ENCODE data around the gene TPPP.

Gene TPPP

DNA sequence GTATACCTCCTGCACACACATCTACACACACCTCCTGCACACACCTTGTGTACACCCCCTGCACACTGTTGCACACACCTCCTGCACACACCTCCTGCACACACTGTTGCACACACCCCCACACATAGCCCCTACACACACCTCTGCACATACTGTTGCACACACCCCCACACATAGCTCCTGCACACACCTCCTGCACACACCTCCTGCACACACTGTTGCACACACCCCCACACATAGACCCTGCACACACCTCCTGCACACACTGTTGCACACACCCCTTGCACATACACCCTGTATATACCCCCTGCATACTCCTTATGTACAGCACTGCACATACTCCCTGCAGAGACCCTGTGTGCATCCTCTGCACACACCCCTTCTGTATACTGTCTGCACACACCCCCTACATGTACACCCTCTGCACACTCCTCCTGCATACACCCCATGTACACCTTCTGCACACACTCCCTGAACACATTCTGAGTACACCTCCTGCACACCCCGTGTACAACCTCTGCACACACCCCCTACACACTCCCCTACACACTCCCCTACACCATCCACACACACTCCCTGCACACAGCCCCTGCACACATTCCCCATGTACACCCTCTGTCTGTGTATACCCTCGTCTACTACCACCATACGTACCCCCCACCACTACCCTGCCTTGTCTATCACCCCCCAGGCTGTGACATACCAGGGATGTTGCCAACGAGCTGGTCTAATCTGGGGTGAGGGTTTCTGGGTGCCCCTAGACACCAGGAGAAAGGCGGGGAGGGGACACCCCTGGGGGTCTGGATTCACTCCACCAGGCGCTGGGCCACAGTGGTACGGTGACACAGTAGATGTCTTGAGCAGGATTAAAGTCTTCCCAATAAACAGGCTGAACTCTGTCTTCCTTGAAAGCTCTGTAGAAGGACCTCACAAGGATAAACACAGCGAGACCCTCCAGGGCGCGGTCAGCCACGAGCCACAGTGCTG is 82.1 kb downstream of the TPPP start:
- TF ChIP-seq, protein P1, sequence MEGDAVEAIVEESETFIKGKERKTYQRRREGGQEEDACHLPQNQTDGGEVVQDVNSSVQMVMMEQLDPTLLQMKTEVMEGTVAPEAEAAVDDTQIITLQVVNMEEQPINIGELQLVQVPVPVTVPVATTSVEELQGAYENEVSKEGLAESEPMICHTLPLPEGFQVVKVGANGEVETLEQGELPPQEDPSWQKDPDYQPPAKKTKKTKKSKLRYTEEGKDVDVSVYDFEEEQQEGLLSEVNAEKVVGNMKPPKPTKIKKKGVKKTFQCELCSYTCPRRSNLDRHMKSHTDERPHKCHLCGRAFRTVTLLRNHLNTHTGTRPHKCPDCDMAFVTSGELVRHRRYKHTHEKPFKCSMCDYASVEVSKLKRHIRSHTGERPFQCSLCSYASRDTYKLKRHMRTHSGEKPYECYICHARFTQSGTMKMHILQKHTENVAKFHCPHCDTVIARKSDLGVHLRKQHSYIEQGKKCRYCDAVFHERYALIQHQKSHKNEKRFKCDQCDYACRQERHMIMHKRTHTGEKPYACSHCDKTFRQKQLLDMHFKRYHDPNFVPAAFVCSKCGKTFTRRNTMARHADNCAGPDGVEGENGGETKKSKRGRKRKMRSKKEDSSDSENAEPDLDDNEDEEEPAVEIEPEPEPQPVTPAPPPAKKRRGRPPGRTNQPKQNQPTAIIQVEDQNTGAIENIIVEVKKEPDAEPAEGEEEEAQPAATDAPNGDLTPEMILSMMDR (conservative IDR thresholded peaks at IDR 0.05; ENCODE audit: low read depth): no peak
- peak overlapping the region; percentile 78; the same call in 1 of the 2 replicates for H3K27ac ChIP-seq
- ChIA-PET POLR2A (ENCODE audit: low non-redundant PET) (no interaction called here), CTCF (no interaction called here)
- no peak for DNase-seq (ENCODE audit: low spot score)

DNA sequence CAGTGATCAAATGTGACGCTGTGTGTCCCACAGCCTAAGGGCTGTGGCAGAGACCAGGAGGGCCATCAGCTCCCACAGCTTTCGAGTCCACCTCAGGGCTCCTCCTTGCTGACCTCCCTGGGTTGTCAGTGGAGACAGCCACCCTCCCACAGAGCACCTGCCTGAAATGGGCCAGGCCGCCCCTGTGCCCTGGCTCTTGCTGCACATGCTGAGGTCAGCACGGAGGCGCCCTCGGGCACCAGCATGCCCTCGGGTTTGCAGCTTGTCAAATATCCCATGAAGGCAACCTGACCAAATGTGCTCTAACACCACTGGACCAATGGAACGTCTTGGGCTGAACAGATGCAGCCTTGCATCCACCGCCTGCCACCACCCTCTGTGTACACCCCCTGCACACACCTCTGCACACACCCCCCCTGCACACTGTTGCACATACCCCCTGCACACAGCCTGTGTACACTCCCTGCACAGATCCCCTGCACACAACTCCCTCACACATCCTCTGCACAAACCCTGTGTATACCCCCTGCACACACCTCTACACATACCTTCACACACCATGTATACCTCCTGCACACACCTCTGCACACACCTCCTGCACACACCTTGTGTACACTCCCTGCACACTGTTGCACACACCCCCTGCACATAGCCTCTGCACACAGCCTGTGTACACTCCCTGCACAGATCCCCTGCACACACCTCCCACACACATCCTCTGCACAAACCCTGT is 83.0 kb downstream of the TPPP start:
- POLR2A ChIA-PET (ENCODE audit: low non-redundant PET): no interaction called here

More for the DNA sequence above, 83.0 kb downstream of the TPPP start:
- no peak for DNase-seq (ENCODE audit: low spot score)
- TF ChIP-seq, protein P1 (conservative IDR thresholded peaks at IDR 0.05; ENCODE audit: low read depth): no peak
- CTCF ChIA-PET: interaction anchor here (0.6 kb wide), 1 partner anchor 598 kb away, joined by 5 read pairs; no protein-coding TSS in a partner anchor
- H3K27ac ChIP-seq: no peak overlapping the region

Data from RWPE1 (cell line).